HG03378 (cell line): ENCODE measurements around the gene HOXB4.

ENCODE experiments used
- ATAC-seq: cut with Tn5 transposase; IDR thresholded peaks from one replicate; pipeline ENCODE4 v1.9.1; 2021; ENCODE audit warnings: mild to moderate bottlenecking, moderate library complexity; ENCODE audit not compliant: unreplicated experiment

The HOXB4 gene

DNA sequence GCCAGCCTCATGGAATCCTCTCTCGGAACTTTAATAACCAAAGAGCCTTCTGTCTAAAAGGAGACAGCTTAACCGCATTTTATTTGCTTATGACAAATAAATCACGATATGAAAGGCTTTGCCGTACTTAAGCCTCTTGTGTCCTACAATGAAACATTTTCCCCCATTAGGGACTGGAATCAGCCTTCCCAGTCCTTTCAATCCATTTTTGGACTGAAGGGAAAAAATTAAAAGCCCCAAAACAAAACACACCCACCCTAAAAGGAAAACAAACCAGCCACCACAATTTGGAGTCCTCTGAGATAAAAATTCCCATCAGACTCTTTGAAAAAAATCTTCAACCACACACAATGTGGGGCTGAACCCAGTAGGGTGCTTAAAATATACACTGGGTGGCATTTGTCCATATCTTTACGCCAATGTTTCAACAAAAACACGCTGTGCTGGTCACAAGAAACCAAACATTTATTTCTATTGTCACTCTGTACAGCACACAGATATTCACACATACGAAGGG is 3.0 kb downstream of the HOXB4 start:
- ATAC-seq = no peak

DNA sequence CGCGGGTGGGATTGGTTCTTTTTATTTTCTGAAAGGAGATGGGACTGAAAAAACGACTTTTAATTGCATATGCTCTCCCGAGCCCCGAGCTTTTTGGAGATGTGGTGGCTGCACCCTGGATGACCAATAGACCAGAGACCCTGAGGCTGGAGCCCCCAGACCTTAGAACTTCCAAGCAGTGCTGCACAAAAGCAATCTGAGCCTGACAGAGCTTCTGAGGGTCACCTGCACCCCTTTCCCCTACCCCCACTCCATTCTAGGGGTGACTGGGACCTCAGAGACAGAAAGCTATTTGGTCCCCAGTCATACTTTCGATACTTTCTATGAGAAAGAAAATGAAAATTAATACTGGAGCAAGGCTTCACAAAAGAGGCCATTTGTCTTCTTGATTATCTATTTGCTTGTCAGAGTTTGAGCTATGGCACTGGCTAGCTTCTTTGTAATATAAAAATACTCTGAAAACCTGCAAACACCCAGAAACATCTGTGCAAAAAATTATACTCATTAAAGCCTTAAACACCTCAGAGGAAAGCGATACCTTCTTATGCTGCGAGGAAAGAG is 3.6 kb downstream of the HOXB4 start:
- ATAC-seq = no peak

DNA sequence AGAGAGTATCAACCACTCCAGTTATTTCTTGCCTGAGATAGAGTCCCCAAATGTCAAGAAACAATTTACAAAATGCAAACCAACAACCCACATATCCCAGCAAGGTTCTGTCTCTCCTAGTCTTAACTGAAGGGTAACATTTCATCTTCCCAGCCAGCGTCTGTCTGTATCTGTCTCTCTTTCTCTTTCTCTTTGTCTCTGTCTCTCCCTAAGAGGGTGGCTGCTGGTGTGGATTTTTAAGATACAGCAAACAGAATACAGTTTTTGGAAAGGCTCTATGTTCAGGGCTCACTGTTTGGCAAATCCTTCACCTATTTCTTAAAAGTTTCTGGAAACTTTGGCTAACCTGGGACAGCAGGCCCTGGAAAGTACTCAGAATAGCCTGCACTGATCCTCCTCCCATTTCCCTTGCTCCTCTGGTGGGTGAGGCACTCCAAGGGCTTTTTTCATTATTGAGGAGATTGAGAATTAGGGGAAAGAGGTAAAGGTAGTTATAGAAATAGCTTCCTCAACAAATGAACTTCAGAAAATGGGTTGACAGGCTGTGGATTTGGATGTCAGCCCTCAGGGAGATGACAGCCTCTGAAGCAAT is 6.2 kb downstream of the HOXB4 start:
- no peak for ATAC-seq

DNA sequence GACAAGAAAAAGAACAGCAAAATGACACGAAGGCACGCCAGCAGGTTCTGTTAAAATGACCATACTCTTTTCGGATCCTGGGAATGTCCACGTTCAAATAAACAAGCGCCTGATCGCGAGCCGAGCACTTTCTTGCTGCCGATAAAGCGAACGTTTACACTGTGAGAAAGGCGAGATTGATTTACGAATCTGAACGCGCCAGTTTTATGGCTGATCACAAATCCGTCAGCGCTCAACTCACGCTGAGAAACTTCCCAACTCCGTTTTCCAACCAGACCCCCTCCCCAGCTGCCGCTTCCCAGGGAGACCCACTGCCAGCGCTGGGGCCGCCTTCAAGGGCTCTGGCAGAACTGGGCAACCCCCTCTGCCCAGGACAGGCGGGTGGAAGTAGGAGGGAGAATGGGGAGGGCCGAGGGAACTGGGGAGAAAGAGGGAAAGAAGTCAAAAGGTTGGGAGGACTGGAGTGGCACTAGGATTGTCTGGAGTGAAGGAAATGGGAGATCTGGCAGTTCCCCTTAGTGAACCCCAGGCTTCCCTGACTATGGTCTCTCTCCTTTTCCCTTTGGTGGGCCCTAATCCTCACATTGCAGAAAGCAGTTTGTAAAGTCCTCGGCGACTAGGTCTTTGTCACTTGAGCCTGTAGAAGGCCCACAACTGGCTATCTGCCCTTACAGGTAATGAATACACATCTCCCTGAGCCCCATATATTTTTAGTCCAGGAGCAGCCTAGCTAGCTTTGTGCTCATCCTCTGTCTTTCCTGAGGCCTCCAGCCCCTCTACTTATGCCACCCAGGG is 6.9 kb downstream of the HOXB4 start:
- no peak for ATAC-seq

DNA sequence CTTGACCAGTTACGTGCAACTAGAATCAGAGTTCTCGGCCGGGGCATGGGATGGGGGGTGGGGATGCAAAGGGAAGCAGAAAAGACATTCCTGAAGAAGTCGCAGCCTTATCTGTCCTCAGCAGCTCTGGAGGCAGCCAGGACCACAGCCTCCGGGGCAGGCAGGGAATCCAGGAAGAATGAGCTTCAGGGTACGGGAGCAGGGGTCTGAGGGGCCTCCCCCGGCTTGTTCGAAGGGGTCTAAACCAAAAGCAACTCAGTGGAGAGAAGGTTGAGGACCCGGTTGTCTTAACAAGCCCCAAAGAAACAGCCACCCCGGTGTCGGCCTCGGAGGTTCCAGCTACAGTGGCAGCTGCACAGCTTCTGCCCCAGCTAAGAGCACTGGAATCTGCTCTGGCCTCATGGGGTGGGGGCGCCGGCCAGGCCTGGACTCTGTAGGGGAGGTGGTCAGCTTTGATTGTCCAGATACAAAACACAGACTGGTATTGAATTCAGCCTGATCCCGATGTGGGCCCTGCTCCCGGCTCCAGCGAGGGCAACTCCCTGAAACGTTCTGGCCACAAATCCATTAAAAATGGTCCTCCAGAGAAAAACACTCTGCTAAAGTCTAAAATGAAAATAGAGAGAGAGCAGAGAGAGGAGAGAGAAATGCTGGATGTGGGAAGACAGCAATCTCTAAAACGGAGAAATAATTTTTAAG is 7.7 kb downstream of the HOXB4 start:
- ATAC-seq = no peak

- ATAC-seq = no peak
Observed at GRCh38 chr17:48569674-48570324, 8.4 kb downstream of the HOXB4 start.

GRCh38 chr17:48569240-48569582 is 8.9 kb downstream of the HOXB4 start:
- ATAC-seq = no peak

- ATAC-seq = no peak
Observed at GRCh38 chr17:48568499-48569239, 9.5 kb downstream of the HOXB4 start.

DNA sequence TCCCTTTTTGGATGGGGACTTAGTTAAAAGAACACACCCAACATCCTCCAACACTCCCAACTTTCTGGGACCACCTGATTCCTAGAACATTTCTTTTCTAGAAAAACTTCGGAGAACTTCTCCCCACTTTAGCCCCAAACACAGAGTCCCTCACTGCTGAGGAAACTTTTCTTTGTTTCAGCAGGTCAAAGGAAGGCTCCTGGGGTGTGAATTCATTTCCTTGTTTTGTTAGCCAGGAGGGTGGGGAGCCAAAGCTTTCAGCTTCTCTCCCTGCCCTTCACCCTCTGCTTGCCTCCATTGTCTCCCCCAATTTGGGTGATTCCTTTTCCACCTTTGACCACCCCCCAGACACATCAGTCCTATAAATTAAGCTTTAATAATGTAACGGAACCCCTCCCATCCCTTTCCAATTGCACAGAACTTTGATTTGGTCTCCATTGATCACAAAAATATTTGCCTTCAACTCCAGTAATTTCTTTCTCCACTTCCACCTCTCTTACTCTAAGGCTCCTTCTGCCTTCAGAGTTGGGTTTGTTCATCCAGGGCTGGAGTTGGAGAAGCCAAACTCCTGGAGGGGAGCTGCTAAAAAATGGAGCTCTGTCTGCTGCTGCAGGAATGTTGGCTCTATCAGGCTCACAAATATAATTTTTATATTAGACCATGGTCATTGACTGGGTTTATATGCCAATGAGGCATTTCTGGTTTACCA is 10.3 kb downstream of the HOXB4 start:
- ATAC-seq = no peak

GRCh38 chr17:48567209-48567608 is 10.9 kb downstream of the HOXB4 start:
- no peak for ATAC-seq

DNA sequence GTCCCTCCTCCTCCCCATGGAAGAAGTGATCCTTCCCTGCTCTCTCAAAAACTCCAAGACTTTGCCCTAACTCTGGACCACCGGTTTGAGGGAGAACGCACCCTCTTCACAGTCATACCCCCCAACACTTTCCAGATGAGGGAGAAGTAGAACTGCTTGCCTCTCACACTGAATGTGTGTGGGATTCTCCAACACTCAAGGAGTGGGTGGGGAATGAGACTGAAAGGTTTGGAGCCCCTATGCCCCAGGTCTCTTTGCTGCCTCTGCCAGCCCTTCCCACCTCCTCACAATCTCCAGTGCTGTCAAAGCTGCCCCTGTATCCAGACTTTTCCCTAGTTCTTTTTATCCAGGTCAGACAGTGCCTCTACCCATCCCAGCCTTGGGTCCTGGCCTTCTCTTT is 11.4 kb downstream of the HOXB4 start:
- no peak for ATAC-seq

DNA sequence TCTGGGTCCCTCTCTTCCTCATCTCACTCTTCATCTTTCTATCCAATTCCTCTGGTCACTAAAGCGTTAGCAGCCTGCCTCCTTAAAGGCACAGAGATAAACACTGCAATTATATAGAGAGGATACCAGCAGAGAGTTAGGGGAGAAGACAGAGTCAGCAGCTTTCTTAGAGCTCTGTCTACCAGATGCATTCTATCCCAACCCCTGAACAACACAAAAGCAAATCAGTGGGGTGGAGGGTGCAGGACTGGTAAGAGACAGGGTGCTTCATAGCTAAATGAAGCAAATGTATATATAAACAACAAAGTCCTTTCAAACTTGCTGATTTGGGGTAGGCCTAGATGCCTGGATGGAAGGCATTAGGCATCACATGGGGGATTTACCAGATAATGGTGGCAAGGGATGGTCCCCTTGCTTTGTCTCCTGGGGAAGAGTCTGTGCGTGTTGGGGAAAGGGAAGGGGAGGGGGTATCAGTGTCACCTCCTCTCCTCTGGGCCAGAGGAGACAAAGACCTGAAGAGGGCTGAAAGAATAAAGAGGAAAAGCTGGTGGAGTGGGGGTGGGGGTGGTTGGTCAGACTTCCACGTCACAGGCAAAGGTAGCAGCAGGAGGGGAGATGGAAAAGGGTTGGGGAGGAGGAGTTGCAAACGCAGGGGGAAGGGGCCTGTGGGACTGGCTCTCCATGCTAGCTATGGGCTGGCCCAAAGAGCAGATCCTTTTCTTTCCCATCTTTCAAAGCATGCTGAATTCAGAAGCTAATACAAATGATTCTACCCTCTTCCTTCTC is 12.0 kb downstream of the HOXB4 start:
- ATAC-seq = no peak

GRCh38 chr17:48565022-48565554 is 13.1 kb downstream of the HOXB4 start:
- ATAC-seq = no peak

DNA sequence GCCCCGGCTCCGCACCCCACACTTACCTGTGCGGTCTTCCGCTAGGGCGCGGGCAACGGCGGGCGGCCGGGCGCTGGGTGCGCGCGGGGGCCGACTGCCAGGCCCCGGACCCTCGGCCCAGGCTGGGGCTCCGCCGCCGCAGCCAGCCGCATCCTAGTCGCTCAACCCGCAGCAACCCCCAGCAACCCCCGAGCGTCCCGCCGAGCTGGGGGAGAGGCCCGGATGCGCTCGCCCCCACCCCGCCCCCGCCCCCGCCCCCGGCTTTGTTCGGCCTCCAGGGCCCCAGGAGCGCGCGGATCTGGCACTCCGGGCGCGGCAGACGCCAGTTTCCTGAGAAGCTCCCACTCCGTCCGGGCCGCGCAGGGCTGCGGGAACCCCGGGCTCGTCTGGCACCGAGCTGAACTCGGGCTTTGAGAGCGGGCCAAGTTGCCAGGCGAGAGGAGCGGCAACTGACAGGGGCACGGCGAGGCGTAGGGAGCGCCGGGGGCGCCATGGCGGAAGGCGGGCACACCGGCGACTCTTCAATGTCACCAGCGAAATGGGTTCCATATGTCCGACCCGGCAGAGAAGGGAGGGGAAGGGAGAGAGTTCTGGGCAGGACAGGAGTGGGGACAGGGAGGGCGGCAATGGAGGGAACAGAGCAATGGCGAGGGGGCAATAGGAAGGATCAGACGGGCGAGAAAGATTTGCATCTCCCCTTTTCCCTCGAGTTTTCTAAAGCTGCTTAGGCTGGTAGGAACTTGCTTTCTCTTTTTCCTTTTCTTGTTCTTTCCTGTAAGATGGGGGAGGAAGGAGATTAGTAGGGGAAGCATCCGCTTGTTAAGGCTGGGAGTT is 13.7 kb downstream of the HOXB4 start:
- ATAC-seq = no peak

- no peak for ATAC-seq
Observed at GRCh38 chr17:48563867-48564187, 14.3 kb downstream of the HOXB4 start.

GRCh38 chr17:48563385-48563838 is 14.7 kb downstream of the HOXB4 start:
- ATAC-seq = no peak

- no peak for ATAC-seq
Observed at GRCh38 chr17:48562934-48563333, 15.2 kb downstream of the HOXB4 start.
